Vagina (tissue), 2 donors: ENCODE results near the gene MRGPRX3. TPM values are rescaled to one million over a fixed set of nuclear protein-coding genes. Genes with fewer than 3 reads are reported as not detected.

Experiments
- DNase-seq, 2 donors: peaks; one replicate each; pipeline ENCODE4 v3.0.0-alpha.2; 2017; ENCODE audit errors: extremely low spot score in 2 of 2
- H3K27ac ChIP-seq: fragments of 200-600 bp; sonication (generic); one replicate; pipeline ENCODE4 v1.5.1; 2019
- H3K27me3 ChIP-seq: fragments of 200-600 bp; sonication (generic); one replicate; pipeline ENCODE4 v1.5.1; 2019
- H3K36me3 ChIP-seq, 2 donors: fragments of 200-600 bp; sonication (generic); one replicate each; pipeline ENCODE4 v1.5.1; 2017 to 2019
- H3K4me1 ChIP-seq: fragments of 200-600 bp; sonication (generic); one replicate; pipeline ENCODE4 v1.5.1; 2019
- H3K4me3 ChIP-seq, 2 donors: fragments of 200-600 bp; sonication (generic); 1 replicate in 1 of 2; 2 replicates in 1 of 2; pipeline ENCODE4 v1.5.1; 2016 to 2019
- H3K9me3 ChIP-seq: fragments of 200-600 bp; sonication (generic); one replicate; pipeline ENCODE4 v1.5.1; 2019
- POLR2A ChIP-seq, 2 donors: fragments of 450-650 bp; IDR thresholded peaks; one replicate each; pipeline ENCODE4 v1.6.1; 2017; ENCODE audit warnings: antibody characterized with exemption in 2 of 2, mild to moderate bottlenecking in 2 of 2, moderate library complexity in 2 of 2
- POLR2AphosphoS5 ChIP-seq, 2 donors: sonication (generic); formaldehyde crosslinking; IDR thresholded peaks; one replicate each; pipeline ENCODE4 v1.9.0; 2017; ENCODE audit warnings: antibody characterized with exemption in 2 of 2, mild to moderate bottlenecking in 2 of 2, low read depth in 1 of 2; ENCODE audit not compliant: insufficient read depth in 1 of 2
- intact Hi-C: fragments of 100-400 bp; cut with DNase I; formaldehyde crosslinking; loops from one replicate; pipeline ENCODE4 v1.15.1; 2023
- total RNA-seq: library from RNA; depleted of rRNA; stranded (reverse); fragments of >200 nt; gene quantifications from one replicate; pipeline ENCODE4 v1.2.3, GENCODE V29; 2016
- TF ChIP-seq, protein P1 (sequence below), 3 experiments: fragments of 450-650 bp in 2 of 3; fragments of 200-600 bp in 1 of 3; sonication (generic) in 1 of 3; IDR thresholded peaks; one replicate each; pipeline ENCODE4 v1.5.1; 2017 to 2019; ENCODE audit warnings: antibody characterized with exemption in 3 of 3, mild to moderate bottlenecking in 2 of 3, moderate library complexity in 2 of 3

The MRGPRX3 gene
- not detected for total RNA-seq

DNA sequence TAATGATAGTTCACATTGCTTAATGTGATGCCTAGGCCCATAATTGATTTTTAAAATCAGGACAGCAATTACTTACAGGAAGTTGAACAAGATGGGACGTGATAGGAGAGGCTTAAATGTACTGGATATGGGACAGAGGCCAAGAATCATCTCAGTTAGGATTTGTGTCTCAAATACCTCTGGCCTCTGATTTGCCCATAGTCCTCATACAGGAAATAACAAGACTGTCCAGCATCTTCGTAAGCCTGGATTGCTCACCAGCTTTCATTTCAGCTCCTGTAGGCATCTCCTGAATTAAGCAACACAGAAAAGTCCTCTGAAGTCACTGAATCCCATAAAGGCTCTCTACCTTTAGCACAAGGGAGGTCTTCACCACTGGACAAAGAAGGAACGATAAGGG, at the start of gene MRGPRX3:
TSS of gene MRGPRX3 (plus strand) at position 231 of the 400 bp plus-strand sequence. CDS start 4,632 bp downstream, outside the sequence.
- Histone ChIP-seq H3K4me3 (no peak within 1 kb of the TSS), H3K9me3 (no peaks in the 10 kb centered on the region), H3K36me3 (no peaks in the 10 kb centered on the region), H3K27me3 (no peaks in the 10 kb centered on the region), H3K4me1 (no peaks in the 10 kb centered on the region), H3K27ac (no peak within 1 kb of the TSS)
- no peak for DNase-seq
- TF ChIP-seq POLR2AphosphoS5 (IDR thresholded peaks at IDR 0.05; ENCODE audit: insufficient read depth in 1 of 2, low read depth in 1 of 2) (no peak), POLR2A (IDR thresholded peaks at IDR 0.05) (no peak)
- TF ChIP-seq, protein P1, sequence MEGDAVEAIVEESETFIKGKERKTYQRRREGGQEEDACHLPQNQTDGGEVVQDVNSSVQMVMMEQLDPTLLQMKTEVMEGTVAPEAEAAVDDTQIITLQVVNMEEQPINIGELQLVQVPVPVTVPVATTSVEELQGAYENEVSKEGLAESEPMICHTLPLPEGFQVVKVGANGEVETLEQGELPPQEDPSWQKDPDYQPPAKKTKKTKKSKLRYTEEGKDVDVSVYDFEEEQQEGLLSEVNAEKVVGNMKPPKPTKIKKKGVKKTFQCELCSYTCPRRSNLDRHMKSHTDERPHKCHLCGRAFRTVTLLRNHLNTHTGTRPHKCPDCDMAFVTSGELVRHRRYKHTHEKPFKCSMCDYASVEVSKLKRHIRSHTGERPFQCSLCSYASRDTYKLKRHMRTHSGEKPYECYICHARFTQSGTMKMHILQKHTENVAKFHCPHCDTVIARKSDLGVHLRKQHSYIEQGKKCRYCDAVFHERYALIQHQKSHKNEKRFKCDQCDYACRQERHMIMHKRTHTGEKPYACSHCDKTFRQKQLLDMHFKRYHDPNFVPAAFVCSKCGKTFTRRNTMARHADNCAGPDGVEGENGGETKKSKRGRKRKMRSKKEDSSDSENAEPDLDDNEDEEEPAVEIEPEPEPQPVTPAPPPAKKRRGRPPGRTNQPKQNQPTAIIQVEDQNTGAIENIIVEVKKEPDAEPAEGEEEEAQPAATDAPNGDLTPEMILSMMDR (IDR thresholded peaks at IDR 0.05): no peak
- intact Hi-C loops: no loop called here

DNA sequence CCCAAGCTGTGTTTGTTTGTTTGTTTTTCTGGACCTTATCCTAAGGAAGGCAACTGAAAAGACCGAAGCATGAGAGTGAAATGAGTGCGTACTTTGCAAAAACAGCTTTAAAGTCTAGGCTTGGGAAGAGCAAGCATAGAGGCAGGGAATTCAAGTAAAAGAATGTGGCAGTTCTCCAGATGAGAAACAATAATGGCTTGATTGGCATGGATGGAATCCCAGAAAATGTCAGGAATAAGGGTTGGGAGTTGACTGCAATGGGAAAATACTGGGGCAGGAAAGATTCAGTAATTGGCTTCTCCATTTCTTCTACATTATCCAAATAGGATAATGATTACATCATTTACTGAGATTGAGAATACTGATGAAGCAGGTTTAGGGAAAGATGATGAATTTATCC, 44.0 kb upstream of the MRGPRX3 start:
- no peak for TF ChIP-seq POLR2A (IDR thresholded peaks at IDR 0.05)
- no peak for TF ChIP-seq POLR2AphosphoS5 (IDR thresholded peaks at IDR 0.05; ENCODE audit: insufficient read depth in 1 of 2, low read depth in 1 of 2)
- TF ChIP-seq, protein P1 (IDR thresholded peaks at IDR 0.05): no peak
- Histone ChIP-seq H3K4me3 (no peak overlapping the region), H3K27ac (no peak overlapping the region), H3K9me3 (no peaks in the 10 kb centered on the region), H3K36me3 (peaks cover 0 to 48% of the 10 kb centered on the region in 2 donors), H3K27me3 (no peaks in the 10 kb centered on the region), H3K4me1 (no peaks in the 10 kb centered on the region)
- DNase-seq: no peak
- intact Hi-C loops: no loop called here

DNA sequence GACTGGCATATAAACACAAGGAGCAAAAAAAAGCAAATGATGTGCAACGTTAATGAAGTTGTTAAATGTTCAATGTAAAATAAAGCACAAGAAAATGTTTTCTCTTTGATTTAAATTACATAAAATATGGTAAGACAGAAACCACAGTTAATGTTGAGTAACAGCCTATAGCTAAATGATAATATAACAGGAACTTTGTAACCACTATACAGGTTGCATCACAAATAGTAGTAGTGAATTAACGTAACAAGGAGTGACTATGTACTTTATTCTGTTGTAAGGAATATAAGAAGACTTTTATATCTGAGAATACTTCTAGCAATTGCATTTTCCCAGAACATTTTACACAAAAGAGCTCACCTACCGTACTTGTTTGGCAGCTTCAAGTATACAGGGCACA, 43.4 kb upstream of the MRGPRX3 start:
- DNase-seq: no peak
- Histone ChIP-seq H3K4me3 (no peak overlapping the region), H3K9me3 (no peaks in the 10 kb centered on the region), H3K27me3 (no peaks in the 10 kb centered on the region), H3K27ac (no peak overlapping the region), H3K36me3 (peaks cover 0 to 54% of the 10 kb centered on the region in 2 donors), H3K4me1 (no peaks in the 10 kb centered on the region)
- intact Hi-C loops: no loop called here
- TF ChIP-seq POLR2AphosphoS5 (IDR thresholded peaks at IDR 0.05; ENCODE audit: insufficient read depth in 1 of 2, low read depth in 1 of 2) (no peak), POLR2A (IDR thresholded peaks at IDR 0.05) (no peak)
- TF ChIP-seq, protein P1 (IDR thresholded peaks at IDR 0.05): no peak

DNA sequence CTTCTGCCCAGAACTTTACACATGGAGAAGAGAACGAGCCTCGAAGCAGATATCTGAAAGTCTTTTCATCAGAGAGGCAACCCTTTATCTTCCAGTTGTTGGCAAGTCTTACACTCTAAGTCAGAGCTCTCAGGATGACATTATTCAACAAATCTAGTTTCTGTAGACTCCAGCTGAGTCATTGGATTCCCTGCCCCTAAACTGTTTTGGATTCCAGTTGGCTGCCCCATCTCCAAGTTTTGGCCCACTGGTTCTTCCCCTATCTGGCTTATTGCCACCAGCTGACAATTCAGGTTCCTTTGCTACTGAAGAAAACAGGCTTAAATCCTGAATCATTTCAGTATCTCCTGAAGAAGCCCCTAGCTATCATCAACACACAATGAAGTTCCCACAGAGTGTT, 40.6 kb upstream of the MRGPRX3 start:
- peaks cover 0 to 75% of the 10 kb centered on the region in 2 donors for H3K36me3 ChIP-seq
- no peak overlapping the region for H3K27ac ChIP-seq
- intact Hi-C loops: no loop called here
- no peak overlapping the region for H3K4me3 ChIP-seq
- TF ChIP-seq POLR2A (IDR thresholded peaks at IDR 0.05) (no peak), POLR2AphosphoS5 (IDR thresholded peaks at IDR 0.05; ENCODE audit: insufficient read depth in 1 of 2, low read depth in 1 of 2) (no peak)
- TF ChIP-seq, protein P1 (IDR thresholded peaks at IDR 0.05): no peak
- no peaks in the 10 kb centered on the region for H3K27me3 ChIP-seq
- H3K9me3 ChIP-seq: no peaks in the 10 kb centered on the region
- H3K4me1 ChIP-seq: no peaks in the 10 kb centered on the region
- no peak for DNase-seq

DNA sequence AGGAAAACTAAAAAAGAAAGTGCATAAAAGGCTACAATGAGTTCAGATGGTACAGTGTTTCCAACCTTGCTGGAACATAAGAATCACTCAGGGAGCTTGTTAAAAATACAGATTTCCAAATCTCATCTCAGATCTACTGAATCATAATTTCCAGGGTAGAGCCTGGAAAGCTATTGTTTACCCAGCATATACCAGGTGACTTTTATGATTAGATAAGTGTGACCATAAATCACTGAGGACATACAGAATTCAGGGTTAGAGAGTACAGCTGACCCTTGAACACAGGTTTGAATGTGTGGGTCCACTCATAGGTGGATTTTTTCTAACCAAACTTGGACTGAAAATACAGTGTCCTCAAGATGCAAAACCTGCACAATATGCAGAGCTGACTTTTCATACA, 38.4 kb upstream of the MRGPRX3 start:
- no peaks in the 10 kb centered on the region for H3K4me1 ChIP-seq
- no peak overlapping the region for H3K4me3 ChIP-seq
- H3K36me3 ChIP-seq: peaks cover 0 to 64% of the 10 kb centered on the region in 2 donors
- no peak for DNase-seq
- no peak overlapping the region for H3K27ac ChIP-seq
- intact Hi-C loops: no loop called here
- H3K9me3 ChIP-seq: no peaks in the 10 kb centered on the region
- TF ChIP-seq POLR2A (IDR thresholded peaks at IDR 0.05) (no peak), POLR2AphosphoS5 (IDR thresholded peaks at IDR 0.05; ENCODE audit: insufficient read depth in 1 of 2, low read depth in 1 of 2) (no peak)
- TF ChIP-seq, protein P1 (IDR thresholded peaks at IDR 0.05): no peak
- no peaks in the 10 kb centered on the region for H3K27me3 ChIP-seq
